Ovary (tissue), 3 donors: Measurements from ENCODE around the gene TMEM131.

ENCODE experiments used
- CTCF ChIP-seq, 3 donors: fragments of 450-650 bp in 2 of 3; fragments of 200-600 bp in 1 of 3; IDR thresholded peaks; one replicate each; pipeline versions ENCODE4 v1.5.1 to v1.8.0; 2016 to 2022; ENCODE audit warnings: antibody characterized with exemption in 3 of 3, mild to moderate bottlenecking in 1 of 3
- EP300 ChIP-seq: sonication (generic); formaldehyde crosslinking; IDR thresholded peaks from one replicate; pipeline ENCODE4 v1.6.1; 2017; ENCODE audit warnings: antibody characterized with exemption
- POLR2A ChIP-seq: fragments of 450-650 bp; IDR thresholded peaks from one replicate; pipeline ENCODE4 v1.6.1; 2017; ENCODE audit warnings: antibody characterized with exemption, mild to moderate bottlenecking, moderate library complexity
- donor health status: DM: no; HTN: no; CAD: no.

DNA sequence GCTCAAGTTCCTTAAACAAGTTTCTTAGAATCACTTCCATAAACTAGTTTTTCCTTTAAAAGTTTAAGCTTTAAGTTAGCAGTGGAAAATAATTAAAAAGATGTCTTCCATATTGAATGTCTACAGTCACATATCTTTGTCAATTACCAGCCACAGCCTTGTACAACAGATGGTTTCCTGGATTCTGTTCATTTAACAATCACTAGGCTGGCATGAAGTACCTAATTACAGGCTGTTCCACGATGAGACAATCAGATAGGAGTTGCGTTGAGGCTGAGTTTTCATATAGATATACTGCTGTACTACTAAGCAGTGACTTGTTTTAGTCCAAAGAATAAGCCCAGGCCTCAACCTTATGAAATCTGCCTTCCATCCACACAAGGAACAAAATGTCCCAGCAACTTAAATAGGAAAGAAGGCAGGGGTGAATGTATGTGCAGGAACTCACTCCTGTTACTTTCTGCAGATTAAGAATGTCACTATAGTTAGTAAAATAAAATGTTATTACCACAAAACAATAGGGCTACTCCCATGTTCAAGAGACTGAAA lies 151.4 kb downstream of the TMEM131 start:
- TF ChIP-seq CTCF (IDR thresholded peaks at IDR 0.05) (no peak), POLR2A (no peak), EP300 (no peak)
